ENCODE data around the gene CABCOCO1. TPM values are rescaled to one million over a fixed set of nuclear protein-coding genes. Genes with fewer than 3 reads are reported as not detected.

Gene CABCOCO1
- total and polyA plus RNA-seq, 9 of the 15 experiments (the other 6 are each of a cell fraction or from before 2014, with no cell fraction given) = 0.04 TPM; not detected in 8

DNA sequence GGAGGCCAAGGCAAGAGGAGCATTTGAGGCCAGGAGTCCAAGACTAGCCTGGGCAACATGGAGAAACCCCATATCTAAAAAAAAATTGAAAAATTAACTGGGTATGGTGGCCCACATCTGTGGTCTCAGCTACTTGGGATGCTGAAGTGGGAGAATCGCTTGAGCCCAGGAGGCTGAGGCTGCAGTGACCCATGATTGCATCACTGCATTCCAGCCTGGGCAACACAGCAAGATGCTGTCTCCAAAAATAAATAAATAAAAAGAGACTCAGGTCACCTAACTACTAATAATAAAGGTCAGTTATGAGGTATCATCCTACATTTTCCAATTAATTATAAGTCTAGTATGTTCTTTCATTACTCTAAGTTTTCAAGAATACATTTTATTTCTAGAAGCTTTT, 20.6 kb downstream of the CABCOCO1 start:
- H3K4me1 ChIP-seq (replicated peaks in 1 of 2; ENCODE audit: control insufficient read depth in 2 of 2, insufficient read depth in 2 of 2, low read length in 2 of 2) = no peaks in the 10 kb centered on the region
- H3K9ac ChIP-seq (ENCODE audit: insufficient read depth in 1 of 2, low read depth in 2 of 2, low read length in 2 of 2) = no peak overlapping the region
- H3K27me3 ChIP-seq (ENCODE audit: control insufficient read depth in 2 of 2, insufficient read depth in 2 of 2, low read length in 2 of 2) = no peaks in the 10 kb centered on the region
- H3K4me2 ChIP-seq (ENCODE audit: insufficient read depth, low read length) = no peak overlapping the region
- ChIA-PET POLR2A (no interaction called here), CTCF (ENCODE audit: low intra/inter-chr PET ratio) (no interaction called here)
- FAIRE-seq (no peak), DNase-seq (ENCODE audit: extremely low read depth in 1 of 4, low spot score in 3 of 4) (no peak), ATAC-seq (no peak)
- H3K4me3 ChIP-seq = no peak overlapping the region
- no peaks in the 10 kb centered on the region for H3K9me1 ChIP-seq (ENCODE audit: control insufficient read depth, insufficient read depth, low read length)
- no peaks in the 10 kb centered on the region for H3K79me2 ChIP-seq (ENCODE audit: control insufficient read depth, insufficient read depth, low read length)
- 35% methylated on average over 1 of the region's 1 CpG for whole genome bisulfite sequencing (ENCODE audit: insufficient coverage, low coverage, missing lambda C conversion rate)
- no peaks in the 10 kb centered on the region for H4K20me1 ChIP-seq (replicated peaks; ENCODE audit: control insufficient read depth, insufficient read depth, low read length)
- no peak overlapping the region for H2AFZ ChIP-seq (ENCODE audit: low read depth, low read length)
- intact Hi-C loops (cut with micrococcal nuclease) = no loop called here
- H3K27ac ChIP-seq (ENCODE audit: extremely low read depth, low read depth, low read length) = no peak overlapping the region
- TF ChIP-seq KLF1 (tag; IDR thresholded peaks at IDR 0.05) (no peak), NFIX (CRISPR knock-in tag; IDR thresholded peaks at IDR 0.05; ENCODE audit: low read depth) (no peak), CEBPG (CRISPR knock-in tag; IDR thresholded peaks at IDR 0.05) (peak; percentile 64; the same call in 1 of the 2 replicates), CEBPG (tag; conservative IDR thresholded peaks at IDR 0.05 in 1 of 2, IDR thresholded peaks at IDR 0.05 in 1 of 2) (peak; percentile 51 to 68; a peak in 3 of 4 replicates), NR2C1 (IDR thresholded peaks at IDR 0.05) (no peak), NR2C1 (tag; IDR thresholded peaks at IDR 0.05) (no peak), RBM14 (IDR thresholded peaks at IDR 0.05; ENCODE audit: borderline replicate concordance, insufficient read depth, low read depth, low read length) (no peak), MYBL2 (IDR thresholded peaks at IDR 0.05; ENCODE audit: low read depth) (no peak), MYBL2 (CRISPR knock-in tag; IDR thresholded peaks at IDR 0.05; ENCODE audit: borderline replicate concordance) (no peak), CEBPB (tag; IDR thresholded peaks at IDR 0.05) (peak; percentile 35; the same call in 1 of the 2 replicates), RFX7 (CRISPR knock-in tag; IDR thresholded peaks at IDR 0.05) (no peak), PHB2 (IDR thresholded peaks at IDR 0.05; ENCODE audit: low read depth) (no peak), HDAC6 (IDR thresholded peaks at IDR 0.05; ENCODE audit: low read depth, low read length) (no peak), GABPB2 (CRISPR knock-in tag; conservative IDR thresholded peaks at IDR 0.05) (no peak), ZNF586 (CRISPR knock-in tag; conservative IDR thresholded peaks at IDR 0.05) (no peak), GATA2 (CRISPR knock-in tag; IDR thresholded peaks at IDR 0.05) (no peak)
- TF ChIP-seq, protein P1, sequence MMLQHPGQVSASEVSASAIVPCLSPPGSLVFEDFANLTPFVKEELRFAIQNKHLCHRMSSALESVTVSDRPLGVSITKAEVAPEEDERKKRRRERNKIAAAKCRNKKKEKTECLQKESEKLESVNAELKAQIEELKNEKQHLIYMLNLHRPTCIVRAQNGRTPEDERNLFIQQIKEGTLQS (IDR thresholded peaks at IDR 0.05) = peak; percentile 68
- TF ChIP-seq, protein P1 (CRISPR knock-in tag; conservative IDR thresholded peaks at IDR 0.05) = no peak
- TF ChIP-seq, protein P2, sequence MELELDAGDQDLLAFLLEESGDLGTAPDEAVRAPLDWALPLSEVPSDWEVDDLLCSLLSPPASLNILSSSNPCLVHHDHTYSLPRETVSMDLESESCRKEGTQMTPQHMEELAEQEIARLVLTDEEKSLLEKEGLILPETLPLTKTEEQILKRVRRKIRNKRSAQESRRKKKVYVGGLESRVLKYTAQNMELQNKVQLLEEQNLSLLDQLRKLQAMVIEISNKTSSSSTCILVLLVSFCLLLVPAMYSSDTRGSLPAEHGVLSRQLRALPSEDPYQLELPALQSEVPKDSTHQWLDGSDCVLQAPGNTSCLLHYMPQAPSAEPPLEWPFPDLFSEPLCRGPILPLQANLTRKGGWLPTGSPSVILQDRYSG (tag; conservative IDR thresholded peaks at IDR 0.05; ENCODE audit: low read depth) = no peak
- H3K9me3 ChIP-seq (replicated peaks; ENCODE audit: control insufficient read depth, insufficient read depth, low read depth, low read length) = no peaks in the 10 kb centered on the region
- H3K36me3 ChIP-seq (ENCODE audit: control insufficient read depth, insufficient read depth, low read length) = no peaks in the 10 kb centered on the region
- BruUV-seq (replicated peaks) = no TSS peak
- in situ Hi-C loops (cut with MboI) = no loop called here

Measured in K562 (cell line).